ENCODE measurements around the gene FIBIN.

- TF ChIP-seq TAF1 (IDR thresholded peaks at IDR 0.05; ENCODE audit: low read depth) (no peak), CTCF (IDR thresholded peaks at IDR 0.05; ENCODE audit: poor library complexity, severe bottlenecking) (no peak)
Measured at GRCh38 chr11:27039873-27040272, 46.0 kb downstream of the FIBIN start.
